HUES48 (cell line): Measurements from ENCODE around the gene ZBED5.

ENCODE experiments used
- H3K27ac ChIP-seq: one replicate; pipeline ENCODE4 v1.7.0; 2013; ENCODE audit warnings: low read depth, low read length, inconsistent platforms
- H3K27me3 ChIP-seq: 2 replicates; pipeline ENCODE4 v1.6.1; 2013; ENCODE audit warnings: mild to moderate bottlenecking, low read length; ENCODE audit not compliant: control insufficient read depth, insufficient read depth
- H3K36me3 ChIP-seq: 2 replicates; pipeline ENCODE4 v1.6.1; 2013; ENCODE audit warnings: low read length; ENCODE audit not compliant: control insufficient read depth, insufficient read depth
- H3K4me1 ChIP-seq: 2 replicates; pipeline ENCODE4 v1.6.1; 2013; ENCODE audit warnings: mild to moderate bottlenecking, low read length; ENCODE audit not compliant: control insufficient read depth, insufficient read depth
- H3K4me3 ChIP-seq: 2 replicates; pipeline ENCODE4 v1.5.1; 2013; ENCODE audit warnings: mild to moderate bottlenecking, low read depth, low read length
- H3K9ac ChIP-seq: 2 replicates; pipeline ENCODE4 v1.6.1; 2013; ENCODE audit warnings: mild to moderate bottlenecking, low read depth, low read length, moderate library complexity
- H3K9me3 ChIP-seq: 2 replicates; pipeline ENCODE4 v1.6.1; 2013; ENCODE audit warnings: low read length; ENCODE audit not compliant: control insufficient read depth, insufficient read depth

The ZBED5 gene

GRCh38 chr11:10808235-10808552, 49.7 kb downstream of the ZBED5 start:
- H3K4me1 ChIP-seq: peaks cover 16% of the 10 kb centered on the region
- no peaks in the 10 kb centered on the region for H3K27me3 ChIP-seq
- peak overlapping the region; percentile 100 for H3K27ac ChIP-seq
- peak overlapping the region; percentile 100 for H3K9ac ChIP-seq
- no peaks in the 10 kb centered on the region for H3K9me3 ChIP-seq
- H3K4me3 ChIP-seq: peak overlapping the region; percentile 97
- peaks cover 45% of the 10 kb centered on the region for H3K36me3 ChIP-seq

GRCh38 chr11:10807493-10808234, 50.2 kb downstream of the ZBED5 start:
- Histone ChIP-seq H3K36me3 (peaks cover 50% of the 10 kb centered on the region), H3K27ac (peak overlapping the region; percentile 100), H3K4me3 (peak overlapping the region; percentile 97), H3K27me3 (no peaks in the 10 kb centered on the region), H3K9me3 (no peaks in the 10 kb centered on the region), H3K4me1 (peaks cover 16% of the 10 kb centered on the region), H3K9ac (peak overlapping the region; percentile 100)

GRCh38 chr11:10806206-10806605, 51.6 kb downstream of the ZBED5 start:
- H3K36me3 ChIP-seq: peaks cover 65% of the 10 kb centered on the region
- H3K27ac ChIP-seq: no peak overlapping the region
- 0 out of 2 replicates have a peak overlapping the region, but pooled peaks have one; percentile 100 for H3K9ac ChIP-seq
- H3K4me3 ChIP-seq: peak overlapping the region; percentile 97
- peaks cover 16% of the 10 kb centered on the region for H3K4me1 ChIP-seq
- no peaks in the 10 kb centered on the region for H3K27me3 ChIP-seq
- H3K9me3 ChIP-seq: no peaks in the 10 kb centered on the region

- Histone ChIP-seq H3K9me3 (no peaks in the 10 kb centered on the region), H3K4me1 (peaks cover 16% of the 10 kb centered on the region), H3K9ac (no peak overlapping the region), H3K4me3 (no peak overlapping the region), H3K27ac (no peak overlapping the region), H3K36me3 (peaks cover 69% of the 10 kb centered on the region), H3K27me3 (no peaks in the 10 kb centered on the region)
These were observed 52.1 kb downstream of the ZBED5 start for GRCh38 chr11:10805741-10806140.

- Histone ChIP-seq H3K27me3 (no peaks in the 10 kb centered on the region), H3K9ac (no peak overlapping the region), H3K4me3 (no peak overlapping the region), H3K36me3 (peaks cover 90% of the 10 kb centered on the region), H3K4me1 (peaks cover 9% of the 10 kb centered on the region; the same call in 1 of the 2 replicates), H3K9me3 (no peaks in the 10 kb centered on the region), H3K27ac (no peak overlapping the region)
These were observed 54.2 kb downstream of the ZBED5 start for GRCh38 chr11:10803676-10804075.
